CD4-positive, alpha-beta T cell treated with Interleukin-15 for 1 hour (primary cell): Measurements from ENCODE around the gene MXD3.
"Not testable (repeated sequence)": the region's sequence is repeated elsewhere in the genome, so short reads cannot be mapped to it uniquely, and the experiment has no call there.

Experiments
- DNase-seq: peaks from one replicate; pipeline ENCODE4 v3.0.0-alpha.2; 2020

Gene MXD3

GRCh38 chr5:177311723-177312648 lies at the start of gene MXD3:
Gene MXD3, minus strand, starts transcription at chr5:177311898. Its CDS starts 68 bp downstream, at chr5:177311830.
- peak; percentile 96 for DNase-seq

DNA sequence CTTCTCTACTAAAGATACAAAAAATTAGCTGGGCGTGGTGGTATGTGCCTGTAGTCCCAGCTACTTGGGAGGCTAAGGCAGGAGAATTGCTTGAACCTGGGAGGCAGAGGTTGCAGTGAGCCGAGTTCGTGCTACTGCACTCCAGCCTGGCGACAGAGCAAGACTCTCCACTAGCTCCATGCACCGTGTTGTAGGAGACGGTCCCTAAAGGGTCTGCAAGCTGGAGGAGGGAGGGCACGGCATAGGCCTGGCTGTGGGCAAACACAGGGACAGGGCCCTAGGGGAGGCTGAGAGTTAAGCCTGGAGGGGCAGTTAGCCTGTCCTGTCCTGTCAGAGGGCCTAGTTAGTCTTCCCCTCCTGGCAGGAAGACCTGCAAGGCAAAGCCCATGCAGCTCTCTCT lies 49.0 kb upstream of the MXD3 start:
- DNase-seq = not testable (repeated sequence)

- no peak for DNase-seq
These were observed 48.2 kb upstream of the MXD3 start for GRCh38 chr5:177359860-177360259.

GRCh38 chr5:177359451-177359851 lies 47.8 kb upstream of the MXD3 start:
- DNase-seq = no peak

DNA sequence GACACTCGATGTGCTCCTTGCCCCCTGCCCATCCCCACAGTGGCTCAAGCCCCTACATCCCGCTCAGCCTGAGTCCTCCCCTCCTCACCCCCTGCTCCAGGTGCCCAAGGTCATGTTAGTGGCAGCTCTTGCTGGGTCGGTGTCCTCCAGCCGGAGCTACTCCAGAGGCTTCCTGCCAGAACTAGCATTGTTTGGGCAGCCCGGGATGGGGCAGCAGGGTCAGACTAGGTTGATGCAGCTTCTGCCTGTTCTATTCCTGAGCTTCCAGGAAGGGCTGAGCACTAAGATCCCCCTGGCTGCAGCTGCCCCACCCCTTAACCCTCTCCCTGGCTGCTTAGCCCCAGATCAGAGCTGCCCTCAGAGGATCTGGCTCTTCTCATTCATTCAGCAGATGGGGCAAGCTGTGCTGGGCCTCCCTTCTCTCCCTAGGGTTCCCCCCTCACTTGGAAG lies 46.7 kb upstream of the MXD3 start:
- no peak for DNase-seq

DNA sequence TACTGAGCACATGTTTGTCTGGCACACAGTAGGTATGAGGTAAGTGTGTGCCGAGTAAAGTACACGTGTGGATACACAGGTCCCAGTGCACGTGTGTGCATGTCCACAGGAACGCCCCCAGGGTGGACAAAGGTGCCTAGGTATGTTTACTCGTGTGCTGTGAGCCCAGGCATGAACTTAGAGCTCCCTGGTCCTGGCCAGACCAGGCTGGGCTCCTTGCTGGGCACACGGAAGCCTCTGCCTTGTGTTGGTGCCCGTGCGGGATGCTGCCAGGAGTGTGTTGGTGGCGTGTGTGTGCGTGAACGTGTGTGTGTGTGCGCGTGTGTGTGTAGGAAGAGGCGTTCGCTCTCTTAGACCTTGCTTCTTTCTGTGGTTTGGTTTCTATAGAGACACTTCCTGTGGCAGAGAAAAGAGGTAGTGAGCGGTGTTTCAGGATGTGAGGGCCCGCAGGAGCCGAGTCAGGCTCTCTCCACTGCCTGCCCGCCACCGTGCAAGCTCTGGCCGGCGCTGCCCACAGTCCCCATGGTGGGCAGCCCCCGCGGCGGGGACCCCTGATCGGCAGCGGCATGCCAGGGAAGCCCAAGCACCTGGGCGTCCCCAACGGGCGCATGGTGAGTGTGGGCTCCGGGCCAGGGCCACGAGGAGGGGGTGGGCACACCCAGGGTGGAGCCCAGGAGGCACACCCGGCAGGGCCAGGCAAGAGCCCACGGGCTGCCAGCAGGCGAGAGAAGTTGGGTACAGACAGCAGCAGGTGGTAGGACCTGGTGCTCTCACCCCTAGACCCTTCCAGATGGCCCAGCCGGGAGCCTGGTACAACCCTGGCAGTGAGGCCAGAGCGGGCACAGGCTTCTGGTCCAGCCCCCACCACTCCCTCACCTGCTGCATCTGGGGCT lies 46.0 kb upstream of the MXD3 start, which contains the start of gene RGS14:
RGS14 (plus strand) TSS at position 466 of the 893 bp plus-strand sequence; CDS start at position 567, 101 bp downstream.
- peak; percentile 86 for DNase-seq

DNA sequence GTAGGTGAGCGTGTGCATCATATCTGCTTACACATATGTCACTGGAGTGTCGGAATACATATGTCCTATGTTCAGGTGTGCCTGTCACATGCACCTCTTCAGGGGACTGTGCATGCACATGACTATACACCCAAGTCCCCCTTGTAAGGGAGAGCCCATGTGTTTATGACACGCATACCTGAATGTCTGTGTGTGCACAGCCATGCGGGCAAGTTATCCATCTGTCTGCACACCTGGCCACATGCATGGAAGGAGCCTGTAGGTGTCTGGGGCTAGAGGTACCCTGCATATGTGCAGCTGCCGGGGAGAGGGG lies 45.4 kb upstream of the MXD3 start:
- DNase-seq = no peak

DNA sequence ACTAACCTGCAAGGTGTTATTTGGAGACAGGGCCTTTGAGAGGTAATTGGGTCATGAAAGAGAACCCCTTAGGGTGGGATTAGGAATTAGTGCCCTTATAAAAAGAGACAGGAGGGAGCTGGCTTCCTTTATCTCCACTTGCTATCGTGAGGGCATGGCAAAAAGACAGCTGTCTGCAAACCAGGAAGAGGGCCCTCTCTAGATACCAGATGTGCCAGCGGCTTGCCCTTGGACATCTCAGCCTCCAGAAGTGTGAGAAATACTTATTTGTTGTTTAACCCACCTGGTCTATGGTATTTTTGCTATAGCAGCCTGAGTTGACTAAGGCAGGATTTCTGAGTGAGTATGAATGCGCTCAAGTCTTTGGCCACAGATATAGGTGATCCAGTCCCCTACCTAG lies 45.0 kb upstream of the MXD3 start:
- no peak for DNase-seq

- no peak for DNase-seq
These were observed 44.1 kb upstream of the MXD3 start for GRCh38 chr5:177355868-177356168.

DNA sequence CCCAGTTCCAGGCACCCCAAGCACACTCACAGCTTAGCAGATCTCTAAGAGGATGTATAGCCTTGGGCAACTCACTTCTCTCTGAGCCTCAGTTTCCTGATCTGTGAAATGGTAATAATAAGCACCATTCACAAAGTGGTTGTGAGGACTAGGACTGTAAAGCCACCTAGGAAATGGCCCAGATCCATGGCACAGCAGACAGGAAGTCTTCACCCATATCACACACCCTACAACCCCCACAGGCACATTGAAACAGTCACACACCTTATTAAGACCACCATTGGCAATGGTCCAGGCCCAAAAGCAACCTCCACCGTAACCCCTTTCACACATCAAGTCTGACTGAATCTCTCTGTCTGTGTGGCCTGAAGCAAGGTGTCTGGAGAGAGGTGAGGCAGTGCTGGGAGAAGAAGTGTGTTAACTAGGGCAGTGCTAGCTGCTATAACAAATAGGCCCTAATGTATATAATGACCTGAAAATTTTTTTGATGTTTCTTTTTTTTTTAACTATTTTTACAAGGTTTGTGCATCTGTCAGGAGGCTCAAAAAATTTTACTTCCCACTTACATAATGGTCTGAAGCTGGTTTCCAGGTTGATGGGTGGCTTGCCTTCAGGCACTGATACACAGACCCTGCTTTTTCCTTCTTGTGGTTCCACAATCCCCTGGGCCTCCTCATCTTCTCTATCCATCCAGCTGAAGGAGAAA lies 43.6 kb upstream of the MXD3 start:
- DNase-seq = no peak

GRCh38 chr5:177354711-177355110 lies 43.0 kb upstream of the MXD3 start:
- DNase-seq = no peak

DNA sequence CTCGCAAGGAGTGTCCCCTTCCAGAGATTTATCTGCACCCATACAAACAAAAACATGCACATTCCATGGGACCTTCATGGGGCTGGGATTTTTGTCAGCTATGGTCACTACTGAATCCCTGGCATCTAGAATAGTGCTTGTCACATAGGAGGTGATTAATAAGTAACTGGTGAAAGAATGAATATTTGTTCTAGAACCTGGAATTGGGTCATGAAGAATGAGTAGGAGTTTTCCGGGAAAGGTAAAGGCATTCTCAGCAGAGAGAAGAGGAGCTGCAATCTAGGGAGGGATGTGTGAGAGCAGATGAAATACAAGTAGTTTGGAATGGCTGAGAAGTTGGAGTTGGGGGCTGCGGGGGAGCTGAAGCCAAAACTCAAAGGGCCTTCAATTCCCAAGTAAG lies 42.6 kb upstream of the MXD3 start:
- no peak for DNase-seq

GRCh38 chr5:177353093-177353492 lies 41.4 kb upstream of the MXD3 start:
- no peak for DNase-seq

- DNase-seq = peak; percentile 93
These were observed 40.0 kb upstream of the MXD3 start, which contains the start of gene LMAN2 for GRCh38 chr5:177351392-177352329. Gene LMAN2, minus strand, starts transcription at chr5:177351668. Its CDS starts 21 bp downstream, at chr5:177351647.

DNA sequence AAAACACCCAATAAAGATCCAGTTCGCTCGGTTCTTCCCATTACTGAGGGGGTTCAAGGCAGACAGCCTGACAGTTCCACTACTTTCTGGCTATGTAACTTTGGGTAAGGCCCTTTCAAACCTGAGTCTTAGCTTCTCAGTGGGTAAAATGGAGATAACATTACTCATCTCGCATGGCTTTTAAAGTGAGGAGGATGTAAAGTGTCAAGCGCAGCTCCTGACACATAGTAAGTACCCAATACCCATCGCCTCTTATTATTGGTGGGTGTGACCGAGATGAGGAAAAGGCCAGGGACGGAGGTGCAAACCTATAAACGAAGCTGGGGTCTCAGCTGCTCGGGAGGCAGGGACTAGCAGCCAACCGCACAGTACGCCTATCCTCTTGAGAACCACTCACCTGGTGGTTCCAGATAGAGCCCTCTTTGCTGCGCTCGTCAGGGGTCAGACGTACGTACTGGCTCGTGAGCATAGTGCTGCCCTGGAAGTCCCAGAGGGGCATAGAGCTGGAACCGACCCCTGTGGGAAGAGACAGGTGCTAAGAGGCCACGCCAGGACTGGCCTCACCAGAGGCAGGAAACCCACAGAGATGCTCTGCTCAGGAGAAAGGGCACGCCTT lies 39.2 kb upstream of the MXD3 start:
- DNase-seq = no peak

DNA sequence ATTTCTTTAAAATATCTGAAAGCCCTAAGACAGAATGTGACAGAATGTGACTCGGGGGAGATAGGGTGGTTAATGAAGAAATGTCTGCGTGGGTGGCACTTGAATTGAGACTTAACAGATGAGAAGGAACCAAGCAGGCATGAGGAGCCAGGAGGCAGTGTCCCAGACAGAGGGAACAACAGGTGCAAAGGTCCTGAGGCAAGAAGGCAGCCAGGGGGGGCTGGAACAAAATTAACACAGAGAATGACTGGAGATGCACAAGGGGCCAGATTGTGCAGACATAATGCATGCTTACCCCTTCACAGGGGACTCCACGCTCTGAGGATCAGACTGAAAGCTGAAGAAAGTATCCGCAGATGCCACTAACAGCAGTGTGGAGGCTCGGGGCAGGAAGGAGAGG lies 38.1 kb upstream of the MXD3 start:
- no peak for DNase-seq

DNA sequence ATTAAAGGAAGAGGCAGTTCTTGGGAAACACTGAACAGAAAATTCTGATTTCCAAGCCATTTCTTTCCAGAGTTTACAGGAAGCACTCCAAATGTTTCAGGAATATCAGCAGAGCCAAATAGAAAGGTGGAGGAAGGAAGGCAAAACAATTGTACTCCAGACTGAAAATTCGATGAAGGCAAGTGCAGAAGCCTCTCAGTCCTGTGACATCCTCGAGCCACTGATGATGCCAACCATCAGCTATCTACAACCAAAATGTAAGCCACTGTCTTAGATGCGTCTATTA lies 37.6 kb upstream of the MXD3 start:
- DNase-seq = no peak

GRCh38 chr5:177347699-177348098 lies 36.0 kb upstream of the MXD3 start:
- DNase-seq = no peak

GRCh38 chr5:177346820-177347219 lies 35.1 kb upstream of the MXD3 start:
- no peak for DNase-seq

- DNase-seq = no peak
These were observed 33.2 kb upstream of the MXD3 start for GRCh38 chr5:177344891-177345290.

DNA sequence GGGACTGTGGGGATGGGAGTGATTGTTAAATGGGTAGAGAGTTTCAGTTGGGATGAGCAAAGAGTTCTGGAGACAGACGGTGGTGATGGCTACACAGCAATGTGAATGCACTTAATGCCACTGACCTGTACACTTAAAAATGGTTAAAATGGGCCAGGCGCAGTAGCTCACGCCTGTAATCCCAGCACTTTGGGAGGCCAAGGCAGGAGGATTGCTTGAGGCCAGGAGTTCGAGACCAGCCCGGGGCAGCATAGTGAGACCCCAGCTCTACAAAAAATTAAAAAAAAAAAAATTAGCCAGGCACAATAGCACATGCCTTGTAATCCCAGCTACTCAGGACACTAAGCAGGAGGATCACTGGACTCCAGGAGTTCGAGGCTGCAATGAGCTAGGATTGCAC lies 32.1 kb upstream of the MXD3 start:
- no peak for DNase-seq

- DNase-seq = not testable (repeated sequence)
These were observed 31.3 kb upstream of the MXD3 start for GRCh38 chr5:177343000-177343399.
